ENCODE data around the gene UNC5CL.

UNC5CL gene

DNA sequence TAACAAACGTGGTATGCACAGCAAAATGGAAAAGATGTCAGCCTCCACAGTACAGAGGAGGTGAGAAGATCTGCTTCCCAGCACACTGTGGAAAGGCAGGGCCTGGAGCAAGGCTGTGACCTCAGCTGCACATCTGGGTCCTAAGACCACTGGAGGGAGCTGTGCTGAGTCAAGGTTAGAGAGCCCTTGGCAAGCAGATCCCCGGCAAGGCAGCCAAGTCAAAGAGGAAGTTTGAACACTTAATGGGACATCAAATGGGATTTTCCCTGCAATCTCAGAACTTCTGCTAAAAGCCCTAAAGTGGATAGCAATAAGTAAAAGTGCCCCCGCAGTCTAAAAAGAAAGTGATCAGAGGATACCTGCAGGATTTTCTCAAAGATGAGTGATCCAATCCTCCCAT lies 39.5 kb downstream of the UNC5CL start:
- DNase-seq: peak in 1 of 2 donors; percentile 4

DNA sequence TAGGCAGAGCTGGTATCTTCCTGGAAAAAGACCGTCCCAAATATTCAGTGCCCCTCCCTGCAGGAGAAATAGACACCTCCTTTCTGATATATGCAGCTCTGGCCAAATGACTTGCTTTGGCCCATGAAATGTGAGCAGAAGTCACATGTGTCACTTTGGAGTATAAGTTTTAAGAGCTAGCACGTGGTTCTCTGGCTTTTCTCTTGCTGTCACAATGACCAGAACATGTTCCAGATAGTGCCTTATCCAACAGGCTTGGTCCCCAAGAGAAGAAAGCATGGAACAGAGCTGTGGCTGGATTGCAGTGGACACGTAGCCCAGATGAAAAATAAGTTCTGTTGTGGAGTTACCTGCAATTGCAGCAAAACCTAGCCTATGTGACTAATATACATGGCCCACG lies 40.4 kb downstream of the UNC5CL start:
- DNase-seq: no peak

DNA sequence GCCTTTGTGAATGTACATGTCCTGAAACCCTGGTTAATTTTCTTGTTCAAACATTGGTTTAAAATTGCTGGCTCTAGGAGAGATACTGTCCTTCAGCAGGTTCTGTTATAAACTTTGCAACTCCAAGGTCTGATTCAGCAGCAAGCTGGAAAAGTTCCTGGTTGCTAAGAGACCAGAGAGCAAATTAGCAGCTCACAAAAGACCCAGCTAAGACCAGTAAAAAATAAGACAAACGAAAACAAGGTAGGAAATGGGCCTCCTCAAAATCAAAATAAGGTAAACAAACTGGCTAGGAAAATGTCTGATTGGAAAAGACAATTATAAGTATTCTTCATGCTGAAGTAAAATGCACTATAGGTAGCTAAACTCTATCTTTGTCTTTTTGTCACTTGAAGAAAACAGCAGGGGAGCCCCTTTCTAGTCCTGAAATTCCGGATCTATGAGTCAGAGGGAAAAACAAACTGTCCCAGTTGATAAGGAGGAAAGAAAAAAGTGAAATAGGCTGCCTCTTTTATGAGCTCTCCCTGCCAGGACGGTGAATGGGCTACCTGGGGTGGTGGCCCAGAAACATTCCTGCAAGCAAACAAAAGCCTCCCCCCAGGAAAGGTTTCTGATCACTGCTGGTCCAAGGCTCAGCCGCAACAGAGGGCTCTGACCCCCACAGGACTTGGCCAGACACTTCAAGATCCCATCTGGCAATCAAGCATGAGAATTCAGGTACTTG lies 41.6 kb downstream of the UNC5CL start:
- DNase-seq: no peak

DNA sequence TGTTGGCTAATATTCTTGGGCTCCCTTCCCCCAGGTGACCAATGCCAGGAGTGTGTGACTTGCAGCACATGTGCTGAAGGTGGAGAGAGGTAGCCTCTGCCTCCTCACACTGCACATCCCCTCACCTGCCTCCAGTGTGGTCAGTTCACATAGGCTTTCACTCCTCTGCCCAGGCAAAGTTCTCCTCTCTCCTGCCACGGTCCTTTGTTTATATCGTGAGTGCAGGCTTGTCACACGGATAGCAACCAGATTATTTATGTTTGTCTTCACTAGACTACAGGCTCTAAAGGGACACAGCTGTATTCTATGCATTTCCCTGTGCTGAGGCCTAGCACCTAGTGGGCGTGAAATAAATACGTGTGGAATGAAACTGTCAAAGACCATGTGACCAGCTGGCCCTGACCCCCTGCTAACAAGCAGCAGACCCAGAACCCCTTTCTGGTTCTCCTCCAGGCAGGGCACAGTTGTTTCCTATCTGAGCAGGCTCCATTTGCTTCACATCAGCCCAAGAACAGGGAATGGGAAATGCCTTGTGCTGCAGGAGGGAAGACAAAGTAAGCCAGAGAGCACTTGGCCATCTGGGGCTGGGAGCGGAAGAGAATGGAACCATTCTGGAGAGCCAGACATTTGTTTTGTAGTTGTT lies 42.3 kb downstream of the UNC5CL start:
- DNase-seq: no peak

DNA sequence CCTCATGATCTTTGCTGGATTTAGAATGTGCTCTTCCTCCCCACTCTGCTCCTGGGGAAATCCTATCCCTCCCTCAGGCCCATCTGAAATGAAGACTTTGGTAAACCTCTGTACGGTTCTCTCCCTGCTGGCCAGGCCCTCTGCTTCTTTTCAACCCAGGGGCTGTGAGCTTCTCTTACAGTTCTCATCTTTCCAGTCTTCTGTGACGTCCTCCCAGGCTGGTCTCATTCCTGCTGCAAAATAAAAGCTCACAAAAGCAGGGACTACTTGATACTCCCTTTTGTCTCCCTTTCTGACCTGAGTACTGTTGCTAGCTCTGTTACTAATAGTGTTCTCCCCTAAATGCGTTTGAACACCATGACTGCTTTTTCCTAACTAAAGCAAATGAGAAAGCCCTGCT lies 46.3 kb downstream of the UNC5CL start:
- DNase-seq: no peak

DNA sequence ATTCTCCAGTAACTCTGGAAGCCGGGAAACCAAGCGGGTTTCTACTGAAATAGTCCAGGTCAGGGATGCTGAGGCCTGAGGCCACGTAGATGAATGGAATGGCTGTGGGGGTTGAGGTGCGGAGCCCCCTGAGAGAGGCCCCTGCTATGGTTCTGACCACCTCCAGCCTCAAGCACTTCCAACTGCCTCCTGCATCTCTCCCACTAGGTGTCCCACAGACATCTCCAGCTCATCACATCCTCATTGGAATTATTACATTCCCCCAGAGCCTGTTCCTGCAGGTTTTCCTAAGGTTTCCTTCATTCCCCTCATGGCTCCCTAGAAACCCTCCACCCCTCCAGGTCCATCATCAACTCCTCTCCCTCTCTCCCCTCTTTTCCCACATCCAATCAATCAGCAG lies 48.7 kb downstream of the UNC5CL start:
- DNase-seq: no peak

DNA sequence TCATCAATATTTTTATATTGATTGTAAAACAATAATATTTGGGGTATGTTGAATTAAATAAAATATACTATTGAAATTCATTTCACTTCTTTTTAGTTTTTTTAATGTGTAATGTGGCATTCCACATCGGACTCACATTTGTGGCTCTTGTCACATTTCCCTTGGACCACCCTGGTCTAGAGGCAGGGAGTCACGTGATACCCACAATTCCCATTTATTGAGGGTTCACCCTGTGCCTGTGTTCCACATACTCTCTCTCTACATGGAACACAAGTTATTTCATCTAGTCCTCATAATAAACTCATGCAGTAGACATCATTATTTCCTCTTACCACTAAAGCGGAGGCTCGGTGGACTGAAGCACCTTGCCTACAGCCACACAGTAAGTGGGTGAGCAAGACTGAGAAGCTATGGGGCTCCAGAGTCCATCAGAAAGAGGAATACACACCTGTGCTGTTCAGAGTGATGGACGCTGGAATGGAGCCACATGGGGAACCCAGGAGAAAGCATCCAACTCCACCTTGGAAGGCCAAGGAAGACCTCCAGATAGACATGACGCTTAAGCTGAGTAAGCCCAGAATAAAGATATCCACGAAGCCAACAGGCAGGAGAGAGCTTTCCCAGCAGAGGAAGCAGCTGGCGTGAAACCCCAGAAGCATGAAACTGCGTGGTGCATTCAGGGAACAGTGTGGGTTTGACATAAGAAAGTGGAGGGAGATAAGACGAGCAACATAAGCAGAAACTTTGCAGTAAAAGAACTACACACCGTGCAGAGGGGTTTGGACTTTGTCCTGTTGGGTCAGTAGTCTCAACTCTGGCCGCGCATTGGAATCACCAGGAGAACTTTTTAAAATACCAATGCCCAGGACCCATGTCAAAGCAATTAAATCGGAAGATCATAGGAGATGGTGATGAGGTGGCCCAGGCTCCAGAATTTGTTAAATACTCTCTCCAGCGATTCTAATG lies 49.5 kb downstream of the UNC5CL start:
- DNase-seq: no peak

DNA sequence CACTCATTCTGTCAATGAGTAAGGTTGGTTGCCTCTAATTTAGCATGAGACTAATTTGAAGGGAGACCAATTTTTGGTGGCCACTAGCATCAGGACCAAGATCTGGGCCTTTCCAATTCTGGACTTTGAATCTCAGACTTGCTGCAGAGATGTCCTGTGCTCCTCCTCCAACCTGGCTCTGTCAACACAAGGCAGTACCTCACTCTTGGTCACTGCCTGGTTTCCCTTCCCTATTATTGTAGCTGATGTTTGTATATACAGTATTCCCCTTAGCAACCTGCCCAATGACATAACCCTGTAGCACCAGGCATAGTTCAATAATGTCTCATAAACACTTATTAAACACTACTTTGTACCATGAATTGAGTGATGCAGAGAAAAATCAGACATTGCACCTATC lies 50.4 kb downstream of the UNC5CL start:
- no peak for DNase-seq

DNA sequence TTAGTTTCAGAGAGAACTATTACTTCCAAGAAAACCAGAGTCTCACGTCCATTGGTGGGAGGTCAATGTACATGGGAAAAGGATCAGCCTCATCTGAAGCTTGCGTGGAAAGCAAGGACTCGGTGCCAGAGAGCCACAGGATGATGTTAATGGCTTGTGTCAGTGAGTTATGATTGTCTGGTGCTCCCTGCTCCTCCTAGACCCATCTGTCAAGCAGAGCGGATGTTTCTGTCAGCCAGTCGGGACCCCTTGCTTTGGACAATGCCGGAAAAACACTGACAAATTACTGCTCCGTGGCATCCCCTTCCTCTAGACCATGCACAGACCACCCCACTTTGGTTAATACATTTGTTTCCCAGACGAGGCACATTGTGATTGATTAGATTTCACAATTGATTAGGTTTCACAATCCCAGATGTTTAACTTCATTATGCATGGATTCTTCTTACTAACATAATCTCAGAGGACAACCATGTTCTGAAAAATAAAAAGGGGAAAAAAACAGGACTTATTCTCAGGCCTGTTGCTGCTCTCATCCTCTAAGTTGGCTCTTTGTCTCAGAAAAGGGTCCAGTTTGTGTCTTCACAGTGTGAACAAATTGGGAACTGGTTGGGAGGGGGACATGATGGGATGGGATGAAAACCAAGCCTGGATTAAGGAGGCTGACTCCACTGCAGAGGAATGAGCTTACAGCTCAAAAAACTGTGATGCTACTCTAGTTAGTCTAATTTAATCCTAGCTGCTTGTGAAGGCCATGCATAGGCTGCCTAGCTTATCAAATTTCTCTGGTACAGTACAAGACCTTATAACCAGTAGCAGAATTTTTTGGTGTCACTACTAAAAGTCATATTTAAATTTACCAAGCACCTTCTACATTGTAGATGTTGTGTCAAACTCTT lies 51.9 kb downstream of the UNC5CL start:
- no peak for DNase-seq

DNA sequence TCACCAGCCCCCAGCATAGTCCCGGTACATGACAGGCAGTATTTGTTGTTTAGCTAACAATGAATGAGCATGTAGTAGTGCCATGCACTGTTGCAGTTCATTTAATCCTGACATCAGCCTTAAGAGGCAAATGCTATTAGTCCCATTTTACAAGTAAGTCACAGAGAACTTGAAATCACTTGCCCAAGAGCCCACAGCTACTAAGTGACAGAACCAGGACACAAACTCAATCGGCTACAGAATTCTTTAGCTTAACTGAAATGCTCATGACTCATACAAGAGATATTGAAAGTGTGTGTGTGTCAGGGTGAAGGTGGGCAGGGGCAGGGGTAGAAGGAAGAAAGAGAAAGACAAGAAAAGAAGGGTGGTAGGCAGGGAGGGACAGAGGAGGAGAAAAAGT lies 52.7 kb downstream of the UNC5CL start:
- no peak for DNase-seq

DNA sequence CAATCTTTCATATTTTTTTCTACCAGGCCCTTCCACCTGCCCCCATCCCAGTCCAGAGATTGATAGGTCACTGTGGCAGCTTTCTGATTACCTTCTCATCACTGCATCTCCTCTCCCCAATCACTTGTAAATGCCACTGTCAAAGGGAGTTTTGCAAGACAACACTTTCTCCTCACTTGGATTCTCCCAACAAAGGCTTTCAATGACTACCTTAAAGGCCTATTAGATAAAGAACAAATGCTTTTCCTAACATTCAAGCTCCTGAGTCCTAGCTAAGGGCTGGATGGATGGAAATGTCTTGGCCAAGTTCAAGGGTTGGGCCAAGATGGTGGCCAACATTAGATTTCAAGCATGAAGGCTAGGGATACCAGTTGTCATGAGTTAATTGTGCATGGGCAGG lies 55.3 kb downstream of the UNC5CL start:
- no peak for DNase-seq

DNA sequence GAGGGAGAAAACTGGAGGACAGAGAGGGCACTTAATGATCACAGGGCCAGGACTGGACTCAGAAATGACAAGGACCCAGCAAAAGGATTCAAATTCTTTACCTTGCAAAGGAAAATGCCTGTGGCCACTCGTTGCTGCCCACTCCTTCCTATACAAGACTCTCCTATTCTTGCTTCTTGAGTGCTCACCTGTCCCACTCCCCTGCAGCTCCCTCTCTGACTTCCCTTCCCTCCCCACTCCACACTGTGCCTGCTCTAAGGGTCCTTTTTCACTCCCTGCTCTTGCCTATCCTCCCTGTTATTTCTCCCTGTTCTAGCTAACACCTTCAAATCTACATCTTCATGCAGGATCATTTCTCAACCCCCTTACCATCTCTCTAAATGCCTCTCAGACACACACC lies 56.1 kb downstream of the UNC5CL start:
- no peak for DNase-seq

DNA sequence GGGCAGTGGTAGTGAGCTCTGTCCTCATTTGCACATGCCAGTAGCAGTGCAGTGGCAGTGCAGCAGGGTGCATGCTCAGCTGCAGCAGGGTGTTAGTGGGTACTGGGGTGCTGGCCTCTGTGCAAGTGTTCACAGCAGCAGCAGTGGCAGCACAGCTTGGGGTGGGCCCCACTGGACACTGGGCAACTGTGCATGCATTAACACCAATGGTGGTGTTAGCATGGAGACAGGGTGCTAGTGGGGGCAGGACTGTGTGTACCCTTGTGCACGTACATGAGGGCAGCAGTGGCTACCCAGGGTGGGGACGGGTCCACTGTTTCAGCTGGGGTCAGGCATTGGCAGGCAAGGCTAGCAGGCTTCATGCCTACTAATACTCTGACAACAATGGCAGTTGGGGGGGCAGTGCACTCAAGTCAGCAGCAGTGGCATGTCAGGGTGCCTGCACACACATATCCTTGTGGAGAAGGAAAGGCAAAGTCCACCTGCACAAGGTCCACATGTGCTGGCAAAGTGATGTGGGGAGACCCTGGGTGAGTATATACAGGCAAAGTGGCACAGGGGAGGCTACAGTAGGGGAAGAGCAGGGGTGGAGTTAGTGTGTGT lies 60.2 kb downstream of the UNC5CL start:
- no peak for DNase-seq

DNA sequence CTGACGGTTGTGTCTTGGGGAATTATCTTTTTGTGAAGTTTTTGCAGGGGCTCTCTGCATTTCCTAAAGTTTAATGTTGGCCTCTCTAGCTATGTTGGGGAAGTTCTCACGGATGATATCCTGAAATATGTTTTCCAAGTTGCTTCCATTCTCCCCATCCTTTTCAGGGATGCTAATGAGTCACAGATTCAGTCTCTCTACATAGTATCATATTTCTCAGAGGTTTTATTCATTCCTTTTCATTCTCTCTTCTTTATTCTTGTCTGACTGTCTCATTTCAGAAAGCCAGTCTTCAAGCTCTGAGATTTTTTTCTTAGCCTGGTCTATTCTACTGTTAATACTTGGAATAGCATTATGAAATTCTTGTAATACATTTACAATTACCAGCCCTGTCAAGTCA lies 61.3 kb downstream of the UNC5CL start:
- DNase-seq: no peak

DNA sequence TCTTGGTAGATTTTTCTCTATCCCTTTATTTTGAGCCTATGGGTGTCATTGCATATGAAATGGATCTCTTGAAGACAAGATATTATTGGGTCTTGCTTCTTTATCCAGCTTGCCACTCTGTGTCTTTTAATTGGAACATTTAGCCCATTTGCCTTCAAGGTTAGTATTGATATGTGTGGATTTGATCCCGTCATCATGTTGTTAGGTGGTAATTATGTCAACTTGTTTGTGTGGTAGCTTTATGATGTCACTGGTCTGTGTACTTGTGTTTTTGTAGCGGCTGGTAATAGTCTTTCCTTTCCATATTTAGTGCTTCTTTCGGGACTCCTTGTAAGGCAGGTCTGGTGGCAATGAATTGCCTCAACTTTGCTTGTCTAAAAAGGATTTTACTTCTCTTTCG lies 61.9 kb downstream of the UNC5CL start:
- DNase-seq: no peak
